SK-N-SH (cell line): ENCODE data around the gene BCAT1. TPM values are rescaled to one million over a fixed set of nuclear protein-coding genes. Genes with fewer than 3 reads are reported as not detected.
A peak's percentile ranks its signal among the peaks of the same experiment; 100 is the strongest.

Experiments used
- CTCF ChIA-PET: fragments of 300-600, 350-600 bp; formaldehyde crosslinking; extraction: SDS; loops from one replicate; lab custom pipeline; 2021; lab: Yijun Ruan, JAX
- POLR2A ChIA-PET: fragments of 350-600 bp; sonication (Branson Sonifier 250); formaldehyde crosslinking; extraction: SDS; loops from one replicate; lab custom pipeline; 2020; ENCODE audit warnings: antibody characterized with exemption, inconsistent platforms; lab: Yijun Ruan, JAX
- DNase-seq: peaks from one replicate; pipeline ENCODE4 v3.0.0; 2012
- H2AFZ ChIP-seq: fragments of 200-600 bp; sonication (generic); 2 replicates; pipeline ENCODE4 v1.8.1; 2016; ENCODE audit warnings: antibody characterized with exemption, mild to moderate bottlenecking, low read depth
- H3F3A ChIP-seq: fragments of 200-600 bp; sonication (generic); replicated peaks from 2 replicates; pipeline ENCODE3; 2016; ENCODE audit warnings: antibody characterized with exemption, mild to moderate bottlenecking; ENCODE audit not compliant: insufficient read depth
- H3K27ac ChIP-seq, 2 experiments: fragments of 200-500 bp in 1 of 2; fragments of 200-600 bp in 1 of 2; sonication (Bioruptor generic) in 1 of 2; sonication (generic), shearing (Covaris generic) in 1 of 2; 2 replicates each; pipeline versions ENCODE4 v1.5.1 to v1.6.1; 2014 to 2016; ENCODE audit warnings: low read depth in 2 of 2, inconsistent platforms in 1 of 2, low read length in 1 of 2, mild to moderate bottlenecking in 1 of 2, mixed read lengths in 1 of 2
- H3K27me3 ChIP-seq: fragments of 200-600 bp; sonication (generic), shearing (Covaris generic); 2 replicates; pipeline ENCODE4 v1.6.1; 2016; ENCODE audit warnings: mixed run types; ENCODE audit not compliant: insufficient read depth
- H3K36me3 ChIP-seq, 2 experiments: fragments of 200-500 bp in 1 of 2; fragments of 200-600 bp in 1 of 2; sonication (Bioruptor generic) in 1 of 2; sonication (generic) in 1 of 2; replicated peaks in 1 of 2; 2 replicates each; pipeline versions ENCODE3 to v1.5.1; 2014 to 2016; ENCODE audit warnings: low read length in 1 of 2, mild to moderate bottlenecking in 1 of 2; ENCODE audit not compliant: insufficient read depth in 2 of 2, control insufficient read depth in 1 of 2
- H3K4me1 ChIP-seq, 2 experiments: fragments of 200-500 bp in 1 of 2; fragments of 200-600 bp in 1 of 2; sonication (Bioruptor generic) in 1 of 2; sonication (generic), shearing (Covaris generic) in 1 of 2; 2 replicates each; pipeline versions ENCODE4 v1.5.1 to v1.6.1; 2014 to 2016; ENCODE audit warnings: low read depth in 1 of 2, low read length in 1 of 2, mixed run types in 1 of 2; ENCODE audit not compliant: insufficient read depth in 2 of 2, control insufficient read depth in 1 of 2
- H3K4me2 ChIP-seq: fragments of 200-600 bp; sonication (generic), shearing (Covaris generic); 2 replicates; pipeline ENCODE4 v1.6.1; 2017; ENCODE audit warnings: mixed run types
- H3K4me3 ChIP-seq, 2 experiments: fragments of 200-500 bp in 1 of 2; fragments of 200-600 bp in 1 of 2; sonication (Bioruptor generic) in 1 of 2; sonication (generic), shearing (Covaris generic) in 1 of 2; 2 replicates each; pipeline versions ENCODE4 v1.5.1 to v1.8.1; 2014 to 2016; ENCODE audit warnings: low read depth in 2 of 2, inconsistent platforms in 1 of 2, low read length in 1 of 2, mild to moderate bottlenecking in 1 of 2, mixed read lengths in 1 of 2, moderate library complexity in 1 of 2
- H3K79me2 ChIP-seq: fragments of 200-600 bp; sonication (generic); 2 replicates; pipeline ENCODE4 v1.8.1; 2017; ENCODE audit warnings: mild to moderate bottlenecking; ENCODE audit not compliant: insufficient read depth
- H3K9ac ChIP-seq: fragments of 200-600 bp; sonication (generic); 2 replicates; pipeline ENCODE4 v1.6.1; 2017; ENCODE audit warnings: mixed run types
- H3K9me2 ChIP-seq: fragments of 200-600 bp; sonication (generic); 2 replicates; pipeline ENCODE4 v1.6.1; 2017; ENCODE audit warnings: mixed run types
- H3K9me3 ChIP-seq: fragments of 200-600 bp; sonication (generic); 2 replicates; pipeline ENCODE4 v1.6.1; 2017; ENCODE audit warnings: mixed run types, mild to moderate bottlenecking, moderate library complexity
- H4K20me1 ChIP-seq: fragments of 200-600 bp; sonication (generic); 2 replicates; pipeline ENCODE4 v1.6.1; 2017; ENCODE audit warnings: mild to moderate bottlenecking, mixed run types; ENCODE audit not compliant: insufficient read depth
- CHD2 ChIP-seq: fragments of 150-350 bp; IDR thresholded peaks from 2 replicates; pipeline ENCODE4 v1.6.1; 2018; ENCODE audit warnings: low read length; ENCODE audit not compliant: partially characterized antibody
- CTCF ChIP-seq: fragments of 200-600 bp; sonication (generic); IDR thresholded peaks from 2 replicates; pipeline ENCODE4 v1.6.1; 2017; ENCODE audit warnings: antibody characterized with exemption, mild to moderate bottlenecking, moderate library complexity
- FOXM1 ChIP-seq: IDR thresholded peaks from 2 replicates; pipeline ENCODE4 v1.4.0; 2012; ENCODE audit warnings: low read depth, mild to moderate bottlenecking
- GABPA ChIP-seq: IDR thresholded peaks from 2 replicates; pipeline ENCODE4 v1.4.0; 2012; ENCODE audit warnings: low read depth, mild to moderate bottlenecking
- GATA2 ChIP-seq: sonication (generic); formaldehyde crosslinking; IDR thresholded peaks from 2 replicates; pipeline ENCODE4 v1.5.0; 2020; ENCODE audit warnings: mild to moderate bottlenecking, missing genetic modification reagents
- JUND ChIP-seq: IDR thresholded peaks from 2 replicates; pipeline ENCODE4 v1.4.0; 2012
- MAX ChIP-seq: IDR thresholded peaks from 2 replicates; pipeline ENCODE4 v1.4.0; 2012; ENCODE audit warnings: low read depth
- MEF2A ChIP-seq: IDR thresholded peaks from 2 replicates; pipeline ENCODE4 v1.4.0; 2012; ENCODE audit warnings: low read depth, borderline replicate concordance
- MXI1 ChIP-seq: IDR thresholded peaks from 2 replicates; pipeline ENCODE4 v1.6.1; 2012; ENCODE audit warnings: mild to moderate bottlenecking, low read depth, low read length, improper control_type of control experiment
- SIN3A ChIP-seq: IDR thresholded peaks from 2 replicates; pipeline ENCODE4 v1.6.1; 2012; ENCODE audit warnings: low read depth, mild to moderate bottlenecking, low read length, moderate library complexity, borderline replicate concordance
- SMC3 ChIP-seq: IDR thresholded peaks from 2 replicates; pipeline ENCODE4 v1.6.1; 2012; ENCODE audit warnings: low read depth, low read length, improper control_type of control experiment
- TAF1 ChIP-seq: IDR thresholded peaks from 2 replicates; pipeline ENCODE4 v1.6.1; 2012; ENCODE audit warnings: low read depth, mild to moderate bottlenecking, low read length, moderate library complexity, borderline replicate concordance
- TCF12 ChIP-seq: IDR thresholded peaks from 2 replicates; pipeline ENCODE4 v1.4.0; 2012
- WGBS: methylation state at CpG from one replicate; pipeline ENCODE4 v1.1.6; 2017; ENCODE audit warnings: low lambda C conversion rate; 5-methylcytosine and 5-hydroxymethylcytosine counted together
- polyA plus RNA-seq, 3 experiments: library from polyadenylated mRNA; depleted of rRNA; stranded (reverse); fragments of >200 nt; gene quantifications; 2 replicates each; pipeline ENCODE4 v1.2.3, GENCODE V29; 2012
- TF ChIP-seq, protein P1 (sequence below): IDR thresholded peaks from 2 replicates; pipeline ENCODE4 v1.6.1; 2012; ENCODE audit warnings: mild to moderate bottlenecking, low read depth, low read length, moderate library complexity

The BCAT1 gene, protein sequence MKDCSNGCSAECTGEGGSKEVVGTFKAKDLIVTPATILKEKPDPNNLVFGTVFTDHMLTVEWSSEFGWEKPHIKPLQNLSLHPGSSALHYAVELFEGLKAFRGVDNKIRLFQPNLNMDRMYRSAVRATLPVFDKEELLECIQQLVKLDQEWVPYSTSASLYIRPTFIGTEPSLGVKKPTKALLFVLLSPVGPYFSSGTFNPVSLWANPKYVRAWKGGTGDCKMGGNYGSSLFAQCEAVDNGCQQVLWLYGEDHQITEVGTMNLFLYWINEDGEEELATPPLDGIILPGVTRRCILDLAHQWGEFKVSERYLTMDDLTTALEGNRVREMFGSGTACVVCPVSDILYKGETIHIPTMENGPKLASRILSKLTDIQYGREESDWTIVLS
- 7.7 and 9.1 TPM in 2 replicates for polyA plus RNA-seq (2012; rRNA removed)
- polyA plus RNA-seq (2012; cell fraction: cytosol; rRNA removed), result 12.2 and 12.4 TPM in 2 replicates
- polyA plus RNA-seq (2012; cell fraction: nucleus; rRNA removed), result 7.0 and 12.2 TPM in 2 replicates

- peak within 1 kb of the TSS; percentile 67 for H3K4me2 ChIP-seq
- peaks cover 12 to 15% of the 10 kb centered on the region in 2 experiments for H3K36me3 ChIP-seq
- no peaks in the 10 kb centered on the region for H3K9me3 ChIP-seq
- H3K27me3 ChIP-seq, result no peaks in the 10 kb centered on the region
- peak within 1 kb of the TSS; percentile 96 for H3K9ac ChIP-seq
- ChIA-PET CTCF (interaction anchor here (0.6 to 0.9 kb wide), 2 partner anchors 97 to 160 kb away, joined by 3 read pairs; no protein-coding TSS in a partner anchor), POLR2A (no interaction called here)
- H4K20me1 ChIP-seq, result no peaks in the 10 kb centered on the region
- TF ChIP-seq TCF12, result peak; percentile 37; the same call in 1 of the 2 replicates
- TF ChIP-seq MXI1, result peak; percentile 91; the same call in 1 of the 2 replicates
- TF ChIP-seq JUND, result no peak
- TF ChIP-seq TAF1, result peak; percentile 52; the same call in 1 of the 2 replicates
- TF ChIP-seq GATA2 (CRISPR knock-in tag), result no peak; the same call in 1 of the 2 replicates
- 0 out of 2 replicates have a peak, but pooled peaks have one; percentile 38 for TF ChIP-seq GABPA
- no peak for TF ChIP-seq FOXM1
- no peak for TF ChIP-seq MEF2A
- peak; percentile 99 for TF ChIP-seq MAX
- TF ChIP-seq, protein P1, sequence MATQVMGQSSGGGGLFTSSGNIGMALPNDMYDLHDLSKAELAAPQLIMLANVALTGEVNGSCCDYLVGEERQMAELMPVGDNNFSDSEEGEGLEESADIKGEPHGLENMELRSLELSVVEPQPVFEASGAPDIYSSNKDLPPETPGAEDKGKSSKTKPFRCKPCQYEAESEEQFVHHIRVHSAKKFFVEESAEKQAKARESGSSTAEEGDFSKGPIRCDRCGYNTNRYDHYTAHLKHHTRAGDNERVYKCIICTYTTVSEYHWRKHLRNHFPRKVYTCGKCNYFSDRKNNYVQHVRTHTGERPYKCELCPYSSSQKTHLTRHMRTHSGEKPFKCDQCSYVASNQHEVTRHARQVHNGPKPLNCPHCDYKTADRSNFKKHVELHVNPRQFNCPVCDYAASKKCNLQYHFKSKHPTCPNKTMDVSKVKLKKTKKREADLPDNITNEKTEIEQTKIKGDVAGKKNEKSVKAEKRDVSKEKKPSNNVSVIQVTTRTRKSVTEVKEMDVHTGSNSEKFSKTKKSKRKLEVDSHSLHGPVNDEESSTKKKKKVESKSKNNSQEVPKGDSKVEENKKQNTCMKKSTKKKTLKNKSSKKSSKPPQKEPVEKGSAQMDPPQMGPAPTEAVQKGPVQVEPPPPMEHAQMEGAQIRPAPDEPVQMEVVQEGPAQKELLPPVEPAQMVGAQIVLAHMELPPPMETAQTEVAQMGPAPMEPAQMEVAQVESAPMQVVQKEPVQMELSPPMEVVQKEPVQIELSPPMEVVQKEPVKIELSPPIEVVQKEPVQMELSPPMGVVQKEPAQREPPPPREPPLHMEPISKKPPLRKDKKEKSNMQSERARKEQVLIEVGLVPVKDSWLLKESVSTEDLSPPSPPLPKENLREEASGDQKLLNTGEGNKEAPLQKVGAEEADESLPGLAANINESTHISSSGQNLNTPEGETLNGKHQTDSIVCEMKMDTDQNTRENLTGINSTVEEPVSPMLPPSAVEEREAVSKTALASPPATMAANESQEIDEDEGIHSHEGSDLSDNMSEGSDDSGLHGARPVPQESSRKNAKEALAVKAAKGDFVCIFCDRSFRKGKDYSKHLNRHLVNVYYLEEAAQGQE, result 0 out of 2 replicates have a peak, but pooled peaks have one; percentile 43
- TF ChIP-seq SMC3, result no peak; the same call in 1 of the 2 replicates
- peak; percentile 85; the same call in 1 of the 2 replicates for TF ChIP-seq SIN3A
- peak; percentile 38 for TF ChIP-seq CTCF
- no peak for TF ChIP-seq CHD2
- peaks cover 22 to 25% of the 10 kb centered on the region in 2 experiments for H3K4me1 ChIP-seq
- peak within 1 kb of the TSS; percentile 97 to 99 for H3K27ac ChIP-seq
- H3F3A ChIP-seq, result peaks cover 30% of the 10 kb centered on the region
- H2AFZ ChIP-seq, result peak within 1 kb of the TSS; percentile 97
- no peaks in the 10 kb centered on the region for H3K9me2 ChIP-seq
- DNase-seq, result peak; percentile 79
- peaks cover 47% of the 10 kb centered on the region for H3K79me2 ChIP-seq
- H3K4me3 ChIP-seq, result peak within 1 kb of the TSS; percentile 86 to 91
- 5% methylated on average over 37 of the region's 52 CpGs for WGBS
Measured at GRCh38 chr12:24948757-24949722, at the start of gene BCAT1. Gene BCAT1, minus strand, starts transcription at chr12:24949101. Its CDS starts 169 bp downstream, at chr12:24948932.
